Neural progenitor cell (in vitro differentiated cells): ENCODE measurements around the gene ESRRG.

ENCODE experiments used
- EZH2phosphoT487 ChIP-seq: fragments of 200-600 bp; sonication (generic); IDR thresholded peaks from 2 replicates; pipeline ENCODE4 v1.6.1; 2017; ENCODE audit warnings: antibody characterized with exemption
- TF ChIP-seq, protein P1 (sequence below): fragments of 200-600 bp; sonication (generic); IDR thresholded peaks from 2 replicates; pipeline ENCODE4 v1.5.1; 2017; ENCODE audit warnings: antibody characterized with exemption, mild to moderate bottlenecking

DNA sequence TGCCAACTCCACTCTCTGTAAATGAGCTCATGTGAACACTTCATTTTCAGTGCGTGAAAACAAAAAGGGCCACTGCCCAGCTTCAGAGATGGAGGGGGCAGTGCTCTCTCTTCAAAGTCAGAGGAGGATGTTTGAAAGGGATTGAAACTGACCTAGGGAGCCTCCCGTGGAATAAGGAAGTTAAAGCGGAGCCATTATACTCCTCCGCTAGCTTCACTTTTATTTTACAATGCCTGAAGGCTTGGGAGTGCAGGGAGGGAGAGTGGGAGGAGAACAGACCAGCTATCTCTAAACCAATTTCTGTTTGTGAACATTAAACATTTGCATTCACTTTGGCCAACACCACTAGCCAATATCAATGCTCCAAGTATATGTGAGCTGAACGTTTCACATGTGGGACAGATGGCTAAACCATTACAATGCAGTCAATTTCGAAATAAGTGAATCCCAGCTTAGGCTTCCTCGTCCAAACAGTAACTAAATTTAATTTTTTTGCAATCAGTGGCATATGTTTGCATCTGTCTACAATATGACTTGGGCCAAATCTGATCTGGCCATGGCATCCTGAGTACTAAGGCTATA lies 126.9 kb downstream of the ESRRG start:
- TF ChIP-seq, protein P1, sequence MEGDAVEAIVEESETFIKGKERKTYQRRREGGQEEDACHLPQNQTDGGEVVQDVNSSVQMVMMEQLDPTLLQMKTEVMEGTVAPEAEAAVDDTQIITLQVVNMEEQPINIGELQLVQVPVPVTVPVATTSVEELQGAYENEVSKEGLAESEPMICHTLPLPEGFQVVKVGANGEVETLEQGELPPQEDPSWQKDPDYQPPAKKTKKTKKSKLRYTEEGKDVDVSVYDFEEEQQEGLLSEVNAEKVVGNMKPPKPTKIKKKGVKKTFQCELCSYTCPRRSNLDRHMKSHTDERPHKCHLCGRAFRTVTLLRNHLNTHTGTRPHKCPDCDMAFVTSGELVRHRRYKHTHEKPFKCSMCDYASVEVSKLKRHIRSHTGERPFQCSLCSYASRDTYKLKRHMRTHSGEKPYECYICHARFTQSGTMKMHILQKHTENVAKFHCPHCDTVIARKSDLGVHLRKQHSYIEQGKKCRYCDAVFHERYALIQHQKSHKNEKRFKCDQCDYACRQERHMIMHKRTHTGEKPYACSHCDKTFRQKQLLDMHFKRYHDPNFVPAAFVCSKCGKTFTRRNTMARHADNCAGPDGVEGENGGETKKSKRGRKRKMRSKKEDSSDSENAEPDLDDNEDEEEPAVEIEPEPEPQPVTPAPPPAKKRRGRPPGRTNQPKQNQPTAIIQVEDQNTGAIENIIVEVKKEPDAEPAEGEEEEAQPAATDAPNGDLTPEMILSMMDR: no peak
- no peak for TF ChIP-seq EZH2phosphoT487
